MM.1S (cell line): ENCODE results near the gene PFDN4.

Experiments used
- CTCF ChIP-seq: fragments of 300-600 bp; sonication (generic); IDR thresholded peaks from 2 replicates; pipeline ENCODE4 v1.5.1; 2016; ENCODE audit warnings: antibody characterized with exemption, low read length, mixed read lengths
- EZH2 ChIP-seq: fragments of 300-600 bp; sonication (generic); optimal IDR thresholded peaks from 2 replicates; pipeline ENCODE3; 2017; ENCODE audit warnings: low read depth, mild to moderate bottlenecking, antibody characterized with exemption, low read length, mixed read lengths
- EZH2phosphoT487 ChIP-seq: fragments of 300-600 bp; sonication (generic); IDR thresholded peaks from 2 replicates; pipeline ENCODE4 v1.6.1; 2018; ENCODE audit warnings: antibody characterized with exemption, low read length

GRCh38 chr20:54237116-54237943 lies 29.4 kb downstream of the PFDN4 start:
- TF ChIP-seq EZH2 (no peak), CTCF (no peak), EZH2phosphoT487 (no peak)
